NT2/D1 (cell line): ENCODE data around the gene RAB24.

ENCODE experiments used
- DNase-seq: peaks from one replicate; pipeline ENCODE4 v3.0.0-alpha.2; 2011; ENCODE audit warnings: low read depth, low spot score
- H3K27me3 ChIP-seq: 2 replicates; pipeline ENCODE4 v1.6.0; 2011; ENCODE audit warnings: mild to moderate bottlenecking; ENCODE audit not compliant: insufficient read length, insufficient read depth
- H3K36me3 ChIP-seq: 2 replicates; pipeline ENCODE4 v1.6.1; 2011; ENCODE audit warnings: mild to moderate bottlenecking, low read length, mixed read lengths; ENCODE audit not compliant: insufficient read depth, insufficient read length
- H3K4me1 ChIP-seq: 2 replicates; pipeline ENCODE4 v1.5.1; 2011; ENCODE audit not compliant: insufficient read depth, insufficient read length
- H3K4me3 ChIP-seq: 2 replicates; pipeline ENCODE4 v1.5.1; 2011; ENCODE audit warnings: low read depth; ENCODE audit not compliant: insufficient read length
- H3K9ac ChIP-seq: 2 replicates; pipeline ENCODE4 v1.6.0; 2011; ENCODE audit warnings: low read depth; ENCODE audit not compliant: insufficient read length
- H3K9me3 ChIP-seq: 2 replicates; pipeline ENCODE4 v1.5.1; 2011; ENCODE audit warnings: mild to moderate bottlenecking, low read length; ENCODE audit not compliant: insufficient read depth
- SUZ12 ChIP-seq: IDR thresholded peaks from 2 replicates; pipeline ENCODE4 v1.6.1; 2011; ENCODE audit not compliant: insufficient read length, insufficient read depth; ENCODE audit errors: extremely low read depth
- YY1 ChIP-seq: IDR thresholded peaks from 2 replicates; pipeline ENCODE4 v1.6.1; 2011; ENCODE audit not compliant: insufficient read length, insufficient read depth
- ZNF274 ChIP-seq: IDR thresholded peaks from 2 replicates; pipeline ENCODE4 v1.6.1; 2011; ENCODE audit warnings: mild to moderate bottlenecking, low read depth, low read length

The RAB24 gene

DNA sequence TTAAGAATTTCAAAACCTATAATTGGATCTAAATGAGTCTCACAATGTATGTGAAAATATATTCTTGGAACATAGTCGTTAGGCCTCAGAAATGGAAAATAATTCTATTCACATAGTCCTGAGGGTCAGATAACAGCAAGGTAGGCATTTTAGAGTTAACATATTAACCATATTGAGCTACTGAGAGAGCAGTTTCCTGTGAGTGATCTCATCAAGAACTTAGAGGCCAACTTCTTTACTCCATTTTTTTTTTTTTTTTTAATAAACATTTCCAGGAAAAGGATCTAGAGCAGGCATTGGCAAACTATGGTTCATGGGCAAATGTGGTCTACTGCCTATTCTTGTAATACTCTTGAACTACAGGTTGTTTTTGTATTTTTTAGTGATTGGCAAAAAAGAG lies 26.6 kb downstream of the RAB24 start:
- H3K9me3 ChIP-seq = no peaks in the 10 kb centered on the region
- TF ChIP-seq YY1 (no peak), SUZ12 (no peak), ZNF274 (no peak)
- no peak for DNase-seq
- peaks cover 76% of the 10 kb centered on the region for H3K36me3 ChIP-seq
- H3K27me3 ChIP-seq = no peaks in the 10 kb centered on the region
- no peak overlapping the region for H3K4me3 ChIP-seq
- no peak overlapping the region for H3K9ac ChIP-seq
- no peaks in the 10 kb centered on the region for H3K4me1 ChIP-seq

DNA sequence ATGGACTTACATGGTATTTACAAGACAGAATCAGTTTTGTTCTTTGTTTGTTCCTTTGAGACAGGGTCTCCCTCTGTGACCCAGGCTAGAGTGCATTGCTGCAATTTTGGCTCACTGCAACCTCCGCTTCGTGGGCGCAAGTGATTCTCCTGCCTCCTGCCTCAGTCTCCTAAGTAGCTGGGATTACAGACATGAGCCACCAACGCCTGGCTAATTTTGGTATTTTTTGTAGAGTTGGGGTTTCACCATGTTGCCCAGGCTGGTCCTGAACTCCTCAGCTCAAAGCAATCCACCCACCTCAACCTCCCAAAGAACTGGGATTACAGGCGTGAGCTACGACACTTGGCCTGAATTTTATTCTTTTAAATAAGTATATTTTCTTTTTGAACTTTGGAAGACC lies 27.6 kb downstream of the RAB24 start:
- Histone ChIP-seq H3K27me3 (no peaks in the 10 kb centered on the region), H3K36me3 (peaks cover 75% of the 10 kb centered on the region), H3K4me3 (no peak overlapping the region), H3K9me3 (no peaks in the 10 kb centered on the region), H3K9ac (no peak overlapping the region), H3K4me1 (no peaks in the 10 kb centered on the region)
- TF ChIP-seq ZNF274 (no peak), SUZ12 (no peak), YY1 (no peak)
- no peak for DNase-seq

DNA sequence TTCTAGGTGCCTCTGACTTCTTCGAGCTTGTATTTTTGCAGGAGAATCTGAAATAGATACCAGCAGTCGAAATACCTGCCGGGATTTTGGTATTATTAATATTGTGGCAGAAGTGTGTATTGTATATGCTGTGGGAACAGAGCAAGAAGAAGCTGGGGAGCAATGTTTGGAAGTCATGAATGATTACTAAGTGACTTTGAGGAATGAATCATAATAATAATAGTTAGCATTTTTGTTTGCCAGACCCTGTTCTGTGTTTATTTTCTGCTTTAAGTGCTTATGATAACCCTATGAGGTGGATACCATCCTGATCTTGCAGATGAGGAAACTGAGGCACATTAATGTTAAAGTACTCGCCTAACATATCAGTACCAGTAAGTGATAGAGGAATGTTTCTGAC lies 32.4 kb downstream of the RAB24 start:
- DNase-seq = no peak
- TF ChIP-seq YY1 (no peak), SUZ12 (no peak), ZNF274 (no peak)
- Histone ChIP-seq H3K36me3 (peaks cover 82% of the 10 kb centered on the region), H3K4me1 (no peaks in the 10 kb centered on the region), H3K27me3 (no peaks in the 10 kb centered on the region), H3K9ac (no peak overlapping the region), H3K9me3 (no peaks in the 10 kb centered on the region), H3K4me3 (no peak overlapping the region)

DNA sequence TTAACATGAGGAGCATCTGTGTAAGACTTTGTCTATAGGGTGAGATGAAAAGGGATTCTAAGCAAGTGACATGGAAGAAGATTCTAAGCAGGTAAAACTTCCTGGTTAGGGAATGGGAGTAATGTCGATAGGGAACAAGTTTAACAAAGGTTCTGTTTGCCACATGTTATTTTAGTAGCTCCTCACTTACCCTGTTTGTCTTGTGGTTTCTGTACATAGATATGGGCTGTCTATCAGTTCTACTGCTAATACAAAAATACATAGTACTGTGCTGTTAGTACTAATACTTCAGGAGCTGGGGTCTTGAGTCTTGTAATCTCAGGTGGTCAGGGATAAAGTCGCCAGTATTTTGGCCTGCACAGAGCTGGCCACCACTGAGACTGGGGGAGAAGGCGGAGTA lies 32.9 kb downstream of the RAB24 start:
- H3K9ac ChIP-seq = no peak overlapping the region
- H3K27me3 ChIP-seq = no peaks in the 10 kb centered on the region
- H3K36me3 ChIP-seq = peaks cover 82% of the 10 kb centered on the region
- H3K9me3 ChIP-seq = no peaks in the 10 kb centered on the region
- DNase-seq = no peak
- no peaks in the 10 kb centered on the region for H3K4me1 ChIP-seq
- TF ChIP-seq ZNF274 (no peak), SUZ12 (no peak), YY1 (no peak)
- H3K4me3 ChIP-seq = no peak overlapping the region

DNA sequence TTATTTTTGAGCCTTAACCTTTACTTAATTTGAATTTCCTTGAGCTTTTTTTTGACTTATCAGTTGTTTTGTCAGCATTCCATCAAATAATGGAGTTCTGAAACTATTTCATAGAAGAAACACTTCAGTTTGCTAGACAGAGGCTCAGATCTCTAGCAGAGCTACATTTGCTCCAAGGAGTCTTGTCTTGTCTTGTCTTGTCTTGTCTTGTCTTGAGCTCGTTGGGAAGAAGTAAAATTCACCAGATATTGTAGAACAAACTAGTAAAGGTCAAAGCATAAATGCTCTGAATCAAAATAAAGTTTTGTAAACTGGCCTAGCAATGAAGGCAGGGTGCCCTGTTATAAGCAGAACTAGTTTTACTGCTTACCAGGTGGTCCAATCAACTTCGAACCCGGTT lies 33.5 kb downstream of the RAB24 start:
- H3K36me3 ChIP-seq = peaks cover 88% of the 10 kb centered on the region
- DNase-seq = no peak
- TF ChIP-seq SUZ12 = no peak
- TF ChIP-seq ZNF274 = no peak
- no peak for TF ChIP-seq YY1

DNA sequence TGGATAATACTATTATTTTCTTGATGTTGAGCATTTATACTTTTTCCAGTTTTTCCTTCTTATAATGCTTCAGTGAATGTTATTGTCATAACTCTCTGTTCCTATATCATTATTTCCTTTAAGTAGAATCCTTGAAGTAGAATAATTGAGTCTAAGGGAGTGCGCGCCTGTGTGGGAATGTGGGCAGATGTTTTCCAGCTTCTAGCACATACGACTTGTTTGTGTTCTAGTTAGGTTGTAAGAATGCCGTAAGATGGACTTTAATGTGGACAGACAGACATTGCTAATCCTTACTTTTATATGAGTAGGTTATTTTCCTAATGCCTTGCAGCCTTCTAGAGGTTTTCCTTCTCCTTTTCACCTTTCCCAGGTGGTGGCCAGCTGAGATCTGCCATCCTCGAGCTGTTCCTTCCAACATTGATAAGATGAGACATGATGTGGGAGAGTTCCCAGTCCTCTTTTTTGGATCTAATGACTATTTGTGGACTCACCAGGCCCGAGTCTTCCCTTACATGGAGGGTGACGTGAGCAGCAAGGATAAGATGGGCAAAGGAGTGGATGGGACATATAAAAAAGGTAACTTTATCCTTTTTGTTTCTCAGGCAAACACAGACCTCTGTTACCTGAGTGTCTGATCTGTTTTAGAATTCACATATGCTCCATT lies 34.2 kb downstream of the RAB24 start:
- Histone ChIP-seq H3K36me3 (peaks cover 88% of the 10 kb centered on the region), H3K27me3 (no peaks in the 10 kb centered on the region), H3K4me1 (no peaks in the 10 kb centered on the region), H3K9me3 (no peaks in the 10 kb centered on the region), H3K4me3 (no peak overlapping the region), H3K9ac (no peak overlapping the region)
- TF ChIP-seq SUZ12 (no peak), ZNF274 (no peak), YY1 (no peak)
- DNase-seq = no peak

More for the DNA sequence above, 33.5 kb downstream of the RAB24 start:
- no peaks in the 10 kb centered on the region for H3K9me3 ChIP-seq
- H3K4me3 ChIP-seq = no peak overlapping the region
- H3K4me1 ChIP-seq = no peaks in the 10 kb centered on the region
- no peak overlapping the region for H3K9ac ChIP-seq
- H3K27me3 ChIP-seq = no peaks in the 10 kb centered on the region

DNA sequence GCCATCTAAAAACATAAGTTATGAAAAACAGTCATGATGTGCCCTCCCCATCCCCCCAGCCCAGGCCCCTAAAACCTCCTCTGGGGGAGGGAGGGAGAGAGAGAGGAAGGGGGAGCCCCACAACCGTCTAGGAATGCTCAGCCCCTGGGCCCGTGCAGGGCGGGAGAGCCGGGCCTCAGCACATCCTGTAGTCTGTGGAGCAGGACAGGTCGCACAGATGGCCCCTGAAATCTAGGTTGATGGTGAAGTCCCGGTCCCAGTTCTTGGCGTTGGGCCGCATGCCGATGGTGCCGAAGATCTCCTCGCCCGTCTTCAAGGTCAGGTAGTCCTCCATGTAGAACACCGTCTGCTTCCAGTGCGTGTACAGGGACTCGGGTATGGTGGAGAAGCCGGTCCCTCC lies 38.1 kb downstream of the RAB24 start:
- no peak for DNase-seq
- Histone ChIP-seq H3K27me3 (no peaks in the 10 kb centered on the region), H3K36me3 (peaks cover 88% of the 10 kb centered on the region), H3K9ac (no peak overlapping the region), H3K4me1 (no peaks in the 10 kb centered on the region), H3K9me3 (no peaks in the 10 kb centered on the region), H3K4me3 (no peak overlapping the region)
- TF ChIP-seq SUZ12 (no peak), YY1 (no peak), ZNF274 (no peak)

DNA sequence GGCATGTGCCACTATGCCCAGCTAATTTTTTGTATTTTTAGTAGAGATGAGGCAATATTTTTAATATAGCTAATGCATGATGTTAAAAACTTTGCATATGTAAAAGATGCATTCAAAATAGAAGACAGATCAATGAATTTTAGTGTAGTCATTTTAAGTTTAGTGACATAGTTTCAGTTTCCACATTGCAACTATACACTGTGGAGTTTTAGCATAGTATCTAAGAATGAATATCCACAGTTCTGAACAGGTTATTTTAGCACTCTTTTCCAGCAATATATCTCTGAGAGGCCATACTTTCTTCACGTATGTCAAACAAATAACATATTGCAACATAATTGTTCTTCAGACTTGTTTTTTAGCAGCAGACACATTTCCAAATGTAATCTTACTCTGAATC lies 39.3 kb downstream of the RAB24 start:
- no peak for TF ChIP-seq SUZ12
- no peak for TF ChIP-seq YY1
- TF ChIP-seq ZNF274 = no peak
- Histone ChIP-seq H3K9ac (no peak overlapping the region), H3K9me3 (no peaks in the 10 kb centered on the region), H3K27me3 (no peaks in the 10 kb centered on the region), H3K4me1 (no peaks in the 10 kb centered on the region), H3K36me3 (peaks cover 87% of the 10 kb centered on the region), H3K4me3 (no peak overlapping the region)
- no peak for DNase-seq
